ENCODE data around the gene PSME2. TPM values are rescaled to one million over a fixed set of nuclear protein-coding genes. Genes with fewer than 3 reads are reported as not detected.

The PSME2 gene
- total RNA-seq, 2 donors from 2014 or later: 106 to 112 TPM

- H3K9ac ChIP-seq (ENCODE audit: extremely low read depth, low read length, poor library complexity, severe bottlenecking): no peak overlapping the region
- no peak overlapping the region for H3K27ac ChIP-seq (ENCODE audit: low read depth, low read length)
- H3K4me1 Mint-ChIP-seq: peaks cover 10% of the 10 kb centered on the region
- DNase-seq: no peak
- TF ChIP-seq, protein P1, sequence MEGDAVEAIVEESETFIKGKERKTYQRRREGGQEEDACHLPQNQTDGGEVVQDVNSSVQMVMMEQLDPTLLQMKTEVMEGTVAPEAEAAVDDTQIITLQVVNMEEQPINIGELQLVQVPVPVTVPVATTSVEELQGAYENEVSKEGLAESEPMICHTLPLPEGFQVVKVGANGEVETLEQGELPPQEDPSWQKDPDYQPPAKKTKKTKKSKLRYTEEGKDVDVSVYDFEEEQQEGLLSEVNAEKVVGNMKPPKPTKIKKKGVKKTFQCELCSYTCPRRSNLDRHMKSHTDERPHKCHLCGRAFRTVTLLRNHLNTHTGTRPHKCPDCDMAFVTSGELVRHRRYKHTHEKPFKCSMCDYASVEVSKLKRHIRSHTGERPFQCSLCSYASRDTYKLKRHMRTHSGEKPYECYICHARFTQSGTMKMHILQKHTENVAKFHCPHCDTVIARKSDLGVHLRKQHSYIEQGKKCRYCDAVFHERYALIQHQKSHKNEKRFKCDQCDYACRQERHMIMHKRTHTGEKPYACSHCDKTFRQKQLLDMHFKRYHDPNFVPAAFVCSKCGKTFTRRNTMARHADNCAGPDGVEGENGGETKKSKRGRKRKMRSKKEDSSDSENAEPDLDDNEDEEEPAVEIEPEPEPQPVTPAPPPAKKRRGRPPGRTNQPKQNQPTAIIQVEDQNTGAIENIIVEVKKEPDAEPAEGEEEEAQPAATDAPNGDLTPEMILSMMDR (conservative IDR thresholded peaks at IDR 0.05): no peak
- no peaks in the 10 kb centered on the region for H3K36me3 Mint-ChIP-seq (ENCODE audit: low read depth)
- H3K4me1 ChIP-seq (ENCODE audit: control insufficient read depth, insufficient read depth, low read length): no peaks in the 10 kb centered on the region
- H3K4me3 ChIP-seq (ENCODE audit: low read length): no peak overlapping the region
- H3K9me3 Mint-ChIP-seq: no peaks in the 10 kb centered on the region
- H3K4me3 Mint-ChIP-seq: no peak overlapping the region
- H3K9me3 ChIP-seq (ENCODE audit: control insufficient read depth, low read length): no peaks in the 10 kb centered on the region
- H3K27ac Mint-ChIP-seq: peak overlapping the region; percentile 30
- no peaks in the 10 kb centered on the region for H3K36me3 ChIP-seq (ENCODE audit: control insufficient read depth, insufficient read depth, low read length)
- H3K27me3 ChIP-seq (ENCODE audit: control insufficient read depth, insufficient read depth, low read length, poor library complexity, severe bottlenecking): no peaks in the 10 kb centered on the region
- H3K27me3 Mint-ChIP-seq (ENCODE audit: insufficient read depth): no peaks in the 10 kb centered on the region
- 93 to 94% methylated on average over 15 to 24 of the region's 24 CpGs for WGBS, 2 experiments (ENCODE audit: insufficient coverage in 1 of 2, insufficient read length in 1 of 2)
Observed at GRCh38 chr14:24132061-24132685, 14.2 kb downstream of the PSME2 start.

DNA sequence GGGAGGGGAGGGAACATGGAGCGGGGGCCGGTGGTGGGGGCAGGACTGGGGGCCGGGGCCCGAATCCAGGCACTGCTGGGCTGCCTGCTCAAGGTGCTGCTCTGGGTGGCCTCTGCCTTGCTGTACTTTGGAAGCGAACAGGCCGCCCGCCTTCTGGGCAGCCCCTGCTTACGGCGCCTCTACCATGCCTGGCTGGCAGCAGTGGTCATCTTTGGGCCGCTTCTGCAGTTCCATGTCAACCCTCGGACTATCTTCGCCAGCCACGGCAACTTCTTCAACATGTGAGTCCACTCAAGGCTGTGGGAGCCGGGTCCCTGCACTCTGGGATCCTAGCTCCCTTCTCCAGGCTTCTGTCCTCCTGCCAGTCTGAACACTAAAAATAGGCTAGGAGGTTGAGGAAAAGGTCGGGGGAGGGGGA, 14.9 kb downstream of the PSME2 start:
- TF ChIP-seq, protein P1 (conservative IDR thresholded peaks at IDR 0.05): no peak
- no peak overlapping the region for H3K27ac Mint-ChIP-seq
- no peak overlapping the region for H3K4me3 Mint-ChIP-seq
- DNase-seq: no peak
- H3K9me3 Mint-ChIP-seq: no peaks in the 10 kb centered on the region
- H3K27ac ChIP-seq (ENCODE audit: low read depth, low read length): no peak overlapping the region
- H3K9me3 ChIP-seq (ENCODE audit: control insufficient read depth, low read length): no peaks in the 10 kb centered on the region
- no peak overlapping the region for H3K9ac ChIP-seq (ENCODE audit: extremely low read depth, low read length, poor library complexity, severe bottlenecking)
- peaks cover 3% of the 10 kb centered on the region for H3K4me1 Mint-ChIP-seq
- no peaks in the 10 kb centered on the region for H3K27me3 ChIP-seq (ENCODE audit: control insufficient read depth, insufficient read depth, low read length, poor library complexity, severe bottlenecking)
- no peaks in the 10 kb centered on the region for H3K36me3 Mint-ChIP-seq (ENCODE audit: low read depth)
- 88 to 94% methylated on average over 7 to 15 of the region's 15 CpGs for WGBS, 2 experiments (ENCODE audit: insufficient coverage in 1 of 2, insufficient read length in 1 of 2)
- H3K4me3 ChIP-seq (ENCODE audit: low read length): no peak overlapping the region
- H3K4me1 ChIP-seq (ENCODE audit: control insufficient read depth, insufficient read depth, low read length): no peaks in the 10 kb centered on the region
- no peaks in the 10 kb centered on the region for H3K27me3 Mint-ChIP-seq (ENCODE audit: insufficient read depth)
- no peaks in the 10 kb centered on the region for H3K36me3 ChIP-seq (ENCODE audit: control insufficient read depth, insufficient read depth, low read length)

- Mint-ChIP-seq H3K36me3 (ENCODE audit: low read depth) (no peaks in the 10 kb centered on the region), H3K27me3 (ENCODE audit: insufficient read depth) (no peaks in the 10 kb centered on the region), H3K4me1 (peaks cover 2% of the 10 kb centered on the region), H3K9me3 (no peaks in the 10 kb centered on the region), H3K27ac (no peak overlapping the region), H3K4me3 (no peak overlapping the region)
- Histone ChIP-seq H3K9ac (ENCODE audit: extremely low read depth, low read length, poor library complexity, severe bottlenecking) (no peak overlapping the region), H3K4me1 (ENCODE audit: control insufficient read depth, insufficient read depth, low read length) (no peaks in the 10 kb centered on the region), H3K27ac (ENCODE audit: low read depth, low read length) (no peak overlapping the region), H3K4me3 (ENCODE audit: low read length) (no peak overlapping the region), H3K36me3 (ENCODE audit: control insufficient read depth, insufficient read depth, low read length) (no peaks in the 10 kb centered on the region), H3K27me3 (ENCODE audit: control insufficient read depth, insufficient read depth, low read length, poor library complexity, severe bottlenecking) (no peaks in the 10 kb centered on the region), H3K9me3 (ENCODE audit: control insufficient read depth, low read length) (no peaks in the 10 kb centered on the region)
- WGBS, 2 experiments (ENCODE audit: insufficient coverage in 1 of 2, insufficient read length in 1 of 2): 81 to 89% methylated on average over 3 to 6 of the region's 7 CpGs
- TF ChIP-seq, protein P1 (conservative IDR thresholded peaks at IDR 0.05): no peak
- DNase-seq: no peak
Observed at GRCh38 chr14:24130717-24131548, 15.5 kb downstream of the PSME2 start.
